GM23248 (cell line): ENCODE results near the gene WDCP.

Experiments
- EZH2 ChIP-seq: fragments of 200-600 bp; sonication (generic); IDR thresholded peaks from 2 replicates; pipeline ENCODE4 v1.6.1; 2018; ENCODE audit warnings: antibody characterized with exemption, mild to moderate bottlenecking; ENCODE audit not compliant: insufficient read depth, poor library complexity, severe bottlenecking
- EZH2phosphoT487 ChIP-seq: fragments of 200-600 bp; sonication (generic); IDR thresholded peaks from 2 replicates; pipeline ENCODE4 v1.6.1; 2018; ENCODE audit warnings: antibody characterized with exemption, moderate library complexity, mild to moderate bottlenecking, low read depth; ENCODE audit not compliant: insufficient read depth

DNA sequence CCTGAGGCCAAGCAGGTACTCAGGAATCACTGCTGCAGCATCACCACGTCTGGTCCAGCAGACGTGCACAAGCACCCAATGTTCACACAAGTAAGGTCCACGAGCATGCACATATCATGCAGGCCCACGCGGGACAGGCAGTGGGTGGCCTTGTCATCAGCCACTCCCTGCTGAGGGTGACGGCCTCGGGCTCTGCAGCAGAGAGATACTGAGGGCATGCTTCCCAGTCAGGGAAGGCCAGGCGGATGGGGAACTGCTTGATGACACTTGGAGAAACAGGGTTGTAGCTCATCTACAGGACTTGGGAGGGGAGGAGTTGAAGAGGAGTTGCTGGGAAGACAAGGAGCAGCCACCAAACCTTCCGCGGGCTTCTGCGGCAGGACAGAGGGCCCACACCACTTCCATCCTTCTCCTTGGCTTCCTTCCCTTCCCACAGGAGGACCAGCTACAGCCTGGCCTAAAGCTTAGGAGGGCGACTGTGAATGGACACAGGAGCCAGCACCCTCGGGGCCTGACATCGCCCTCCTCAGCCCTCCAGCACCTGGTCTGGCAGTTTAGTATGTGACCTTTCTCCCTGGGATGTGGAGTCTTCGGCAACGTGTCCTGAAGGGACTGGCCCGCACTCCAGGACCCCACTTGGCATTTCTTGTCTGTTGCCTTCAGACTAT lies 22.1 kb downstream of the WDCP start:
- TF ChIP-seq EZH2phosphoT487 (no peak), EZH2 (no peak)
